Measurements from ENCODE around the gene ARHGEF16.

- TF ChIP-seq CTCF (IDR thresholded peaks at IDR 0.05) (no peak), POLR2A (IDR thresholded peaks at IDR 0.05) (no peak)
Measured at GRCh38 chr1:3433596-3434320, 20.7 kb upstream of the ARHGEF16 start.
